K562 (cell line): ENCODE data around the gene WDR1. TPM values are rescaled to one million over a fixed set of nuclear protein-coding genes. Genes with fewer than 3 reads are reported as not detected.
A peak's percentile ranks its signal among the peaks of the same experiment; 100 is the strongest.

Experiments used
- ATAC-seq: fragments of 200-7000 bp; cut with Tn5 transposase; 3 replicates; pipeline ENCODE4 v1.9.1; 2020; ENCODE audit warnings: moderate library complexity
- BruUV-seq: library from RNA; stranded (reverse); fragments of 400-500 nt; replicated peaks from 2 replicates; lab custom pipeline; 2021; lab: Mats Ljungman, UMichigan
- CTCF ChIA-PET: fragments of 300-600 bp; formaldehyde crosslinking; extraction: SDS; loops from one replicate; lab custom pipeline; 2021; ENCODE audit warnings: low intra/inter-chr PET ratio; lab: Yijun Ruan, JAX
- POLR2A ChIA-PET: fragments of 300-600, 350-650 bp; sonication (Branson Sonifier 250); formaldehyde crosslinking; extraction: SDS; loops from one replicate; lab custom pipeline; 2021; ENCODE audit warnings: antibody characterized with exemption, inconsistent platforms; lab: Yijun Ruan, JAX
- DNase-seq, 4 experiments: peaks; one replicate each; pipeline versions ENCODE4 v3.0.0 to v3.0.0-alpha.2; 2011 to 2018; ENCODE audit warnings: low spot score in 3 of 4, mixed read lengths in 3 of 4; ENCODE audit errors: extremely low read depth in 1 of 4
- FAIRE-seq: peaks from 2 replicates; lab custom pipeline; 2011; peaks lifted over from hg19 to GRCh38; lab: Jason Lieb, UNC
- H2AFZ ChIP-seq: 2 replicates; pipeline ENCODE4 v1.6.0; 2011; ENCODE audit warnings: low read depth, low read length, control low read depth, inconsistent platforms
- H3K27ac ChIP-seq: fragments of 200-600 bp; 3 replicates; pipeline ENCODE4 v1.8.0; 2011; ENCODE audit warnings: low read depth, mild to moderate bottlenecking, control low read depth, inconsistent platforms, low read length, moderate library complexity, mixed read lengths; ENCODE audit errors: extremely low read depth
- H3K27me3 ChIP-seq, 2 experiments: fragments of 300-600 bp in 1 of 2; 2 replicates in 1 of 2; 3 replicates in 1 of 2; pipeline versions ENCODE4 v1.6.0 to v1.8.0; 2011; ENCODE audit warnings: inconsistent platforms in 2 of 2, low read length in 2 of 2, mild to moderate bottlenecking in 1 of 2, mixed read lengths in 1 of 2, moderate library complexity in 1 of 2; ENCODE audit not compliant: control insufficient read depth in 2 of 2, insufficient read depth in 2 of 2
- H3K36me3 ChIP-seq: fragments of 300-600 bp; 3 replicates; pipeline ENCODE4 v1.8.0; 2011; ENCODE audit warnings: mild to moderate bottlenecking, low read length, inconsistent platforms; ENCODE audit not compliant: control insufficient read depth, insufficient read depth
- H3K4me1 ChIP-seq, 2 experiments: fragments of 200-600 bp in 1 of 2; replicated peaks in 1 of 2; 2 replicates in 1 of 2; 3 replicates in 1 of 2; pipeline versions ENCODE4 v1.5.1 to v1.8.0; 2011; ENCODE audit warnings: inconsistent platforms in 2 of 2, low read length in 2 of 2, mild to moderate bottlenecking in 1 of 2, mixed read lengths in 1 of 2, moderate library complexity in 1 of 2; ENCODE audit not compliant: control insufficient read depth in 2 of 2, insufficient read depth in 2 of 2
- H3K4me2 ChIP-seq: 2 replicates; pipeline ENCODE4 v1.6.1; 2011; ENCODE audit warnings: low read length, control low read depth, inconsistent platforms, mixed read lengths; ENCODE audit not compliant: insufficient read depth
- H3K4me3 ChIP-seq: fragments of 200-600 bp; sonication (generic), shearing (Covaris generic); 2 replicates; pipeline ENCODE4 v1.5.1; 2016; ENCODE audit warnings: control low read depth, inconsistent platforms
- H3K79me2 ChIP-seq: fragments of 200-600 bp; 3 replicates; pipeline ENCODE4 v1.8.0; 2011; ENCODE audit warnings: low read length, inconsistent platforms; ENCODE audit not compliant: control insufficient read depth, insufficient read depth
- H3K9ac ChIP-seq, 2 experiments: 2 replicates each; pipeline versions ENCODE4 v1.6.0 to v1.6.1; 2011; ENCODE audit warnings: low read depth in 2 of 2, low read length in 2 of 2, control low read depth in 1 of 2, inconsistent platforms in 1 of 2, mild to moderate bottlenecking in 1 of 2, mixed read lengths in 1 of 2; ENCODE audit not compliant: insufficient read depth in 1 of 2
- H3K9me1 ChIP-seq: one replicate; pipeline ENCODE4 v1.6.0; 2011; ENCODE audit warnings: inconsistent platforms, mild to moderate bottlenecking, low read length, moderate library complexity; ENCODE audit not compliant: control insufficient read depth, insufficient read depth
- H3K9me3 ChIP-seq: replicated peaks from 2 replicates; pipeline ENCODE4 v1.5.1; 2011; ENCODE audit warnings: low read depth, low read length, inconsistent platforms; ENCODE audit not compliant: control insufficient read depth, insufficient read depth
- H4K20me1 ChIP-seq: replicated peaks from 2 replicates; pipeline ENCODE4 v1.6.1; 2011; ENCODE audit warnings: low read length, inconsistent platforms, mixed read lengths; ENCODE audit not compliant: control insufficient read depth, insufficient read depth
- ARID1B ChIP-seq: fragments of 450-650 bp; IDR thresholded peaks from 2 replicates; pipeline ENCODE4 v1.6.1; 2016; ENCODE audit warnings: antibody characterized with exemption, mild to moderate bottlenecking, inconsistent platforms
- EHMT2 ChIP-seq: fragments of 450-650 bp; IDR thresholded peaks from 2 replicates; pipeline ENCODE4 v1.6.1; 2018; ENCODE audit warnings: antibody characterized with exemption
- ETS2 ChIP-seq: IDR thresholded peaks from 2 replicates; pipeline ENCODE4 v1.6.1; 2016; ENCODE audit warnings: borderline replicate concordance, missing genetic modification characterization, mild to moderate bottlenecking, moderate library complexity, missing compliant biosample characterization; ENCODE audit not compliant: poor library complexity, severe bottlenecking
- FOXJ3 ChIP-seq: sonication (generic); formaldehyde crosslinking; IDR thresholded peaks from 2 replicates; pipeline ENCODE4 v1.4.0; 2020; ENCODE audit warnings: mild to moderate bottlenecking, missing genetic modification reagents
- FOXP1 ChIP-seq: sonication (generic); formaldehyde crosslinking; IDR thresholded peaks from 2 replicates; pipeline ENCODE4 v1.8.0; 2022; ENCODE audit warnings: mild to moderate bottlenecking, missing genetic modification reagents
- HDAC3 ChIP-seq: fragments of 450-650 bp; IDR thresholded peaks from 2 replicates; pipeline ENCODE4 v1.6.1; 2018; ENCODE audit warnings: borderline replicate concordance, mild to moderate bottlenecking, moderate library complexity; ENCODE audit not compliant: partially characterized antibody
- MECOM ChIP-seq: fragments of 250-450 bp; sonication (Bioruptor Pico); IDR thresholded peaks from 2 replicates; pipeline ENCODE4 v1.8.0; 2022; ENCODE audit warnings: inconsistent platforms
- NR3C1 ChIP-seq: sonication (generic); formaldehyde crosslinking; IDR thresholded peaks from 2 replicates; pipeline ENCODE4 v1.8.1; 2022; ENCODE audit warnings: missing genetic modification reagents
- PTRF ChIP-seq: fragments of 450-650 bp; IDR thresholded peaks from 2 replicates; pipeline ENCODE4 v1.6.1; 2016; ENCODE audit warnings: mild to moderate bottlenecking, missing genetic modification characterization, missing compliant biosample characterization
- RNF2 ChIP-seq: sonication (generic); IDR thresholded peaks from 2 replicates; pipeline ENCODE4 v1.6.1; 2016
- SMARCB1 ChIP-seq: IDR thresholded peaks from 2 replicates; pipeline ENCODE4 v1.6.1; 2011; ENCODE audit warnings: improper control_type of control experiment, low read depth; ENCODE audit not compliant: insufficient read length
- ZNF408 ChIP-seq: fragments of 250-450 bp; sonication (Bioruptor Pico); IDR thresholded peaks from 2 replicates; pipeline ENCODE4 v1.4.0; 2020; ENCODE audit warnings: low read depth, mild to moderate bottlenecking, moderate library complexity
- WGBS: fragments of 100-300 bp; shearing (Covaris generic); methylation state at CpG from one replicate; pipeline ENCODE4 v1.1.6; 2016; ENCODE audit warnings: low coverage, mixed read lengths; ENCODE audit not compliant: insufficient coverage; ENCODE audit errors: missing lambda C conversion rate; 5-methylcytosine and 5-hydroxymethylcytosine counted together
- in situ Hi-C: fragments of 300-500 bp; cut with MboI; formaldehyde crosslinking; loops from 4 replicates; pipeline ENCODE4 v1.15.0; 2018; ENCODE audit warnings: inconsistent platforms, mixed read lengths
- intact Hi-C: fragments of 100-400 bp; cut with micrococcal nuclease; formaldehyde crosslinking; loops from 2 replicates; pipeline ENCODE4 v1.14.2; 2022
- polyA plus RNA-seq, 8 experiments: library from polyadenylated mRNA; depleted of rRNA in 4 of 8; stranded (reverse) in 5 of 8; unstranded in 3 of 8; fragments of >200 nt; fragmentation: Nextera tagmentation in 2 of 8; fragmentation: Illumina TruSeq in 1 of 8; extraction: Ambion mirVana in 2 of 8; extraction: Trizol in 1 of 8; gene quantifications; 2 replicates each; pipeline versions ENCODE4 v1.2.1 to v1.2.3, GENCODE V29; 2011 to 2014; ENCODE audit warnings: inconsistent platforms in 1 of 8, missing spikeins in 1 of 8
- total RNA-seq, 7 experiments: library from RNA; depleted of rRNA in 6 of 7; stranded (reverse); fragments of >200 nt in 6 of 7; fragmentation: Illumina TruSeq in 2 of 7; extraction: Trizol in 2 of 7; gene quantifications; 2 replicates each; pipeline versions ENCODE4 v1.2.1 to v1.2.3, GENCODE V29; 2011 to 2021; ENCODE audit warnings: low replicate concordance in 1 of 7
- TF ChIP-seq, protein P1 (sequence below), 2 experiments: fragments of 450-650 bp; conservative IDR thresholded peaks; 2 replicates each; pipeline ENCODE4 v1.6.1; 2017; ENCODE audit warnings: mild to moderate bottlenecking in 2 of 2, moderate library complexity in 2 of 2
- TF ChIP-seq, protein P2 (sequence below): fragments of 450-650 bp; IDR thresholded peaks from 2 replicates; pipeline ENCODE4 v1.6.1; 2016; ENCODE audit warnings: mild to moderate bottlenecking

WDR1 gene
- total and polyA plus RNA-seq, 9 of the 15 experiments (the other 6 are each of a cell fraction or from before 2014, with no cell fraction given) = 16.1 to 213 (median 125) TPM

DNA sequence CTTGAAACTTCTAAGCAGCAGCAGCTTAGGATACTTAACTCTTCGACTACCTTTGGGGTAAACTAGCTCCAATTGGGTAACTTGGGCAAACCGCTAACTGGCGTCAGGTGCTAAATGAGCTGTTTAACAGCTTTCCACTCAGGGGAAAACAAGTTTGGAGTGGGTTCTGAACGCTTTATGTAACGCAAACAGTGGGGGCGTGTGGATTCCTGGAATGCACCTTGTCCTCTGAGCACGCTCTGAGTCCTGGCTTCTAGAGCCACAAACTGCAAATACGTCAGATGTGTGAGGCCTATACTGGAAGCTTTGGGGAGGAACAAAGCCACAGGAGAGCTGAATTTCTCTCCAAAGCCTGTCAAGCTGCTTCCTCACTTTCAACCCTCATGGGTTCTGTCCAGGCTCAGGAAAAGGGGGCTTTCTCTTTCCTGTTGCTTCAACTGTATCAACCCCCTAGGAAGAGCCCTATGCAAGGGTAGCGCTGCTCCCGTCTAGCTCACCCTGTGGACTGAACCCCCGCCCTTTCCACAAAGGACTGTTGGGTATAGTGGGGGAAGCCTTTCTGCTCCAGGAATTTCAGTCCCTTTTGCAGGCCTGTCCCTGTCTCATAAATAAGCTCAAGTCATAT, 4.5 kb upstream of the WDR1 start:
- ChIA-PET POLR2A (interaction anchor here (0.7 to 7.3 kb wide), 8 partner anchors 13 to 340 kb away, joined by 3 to 216 read pairs (median 4); no protein-coding TSS in a partner anchor), CTCF (no interaction called here)
- in situ Hi-C loops = no loop called here
- ATAC-seq (no peak), FAIRE-seq (no peak), DNase-seq (no peak)
- Histone ChIP-seq H3K27ac (no peak overlapping the region), H4K20me1 (no peaks in the 10 kb centered on the region), H3K9me3 (no peaks in the 10 kb centered on the region), H3K4me1 (peaks cover 13 to 31% of the 10 kb centered on the region in 2 experiments), H3K36me3 (no peaks in the 10 kb centered on the region), H3K9me1 (no peaks in the 10 kb centered on the region), H2AFZ (0 out of 2 replicates have a peak overlapping the region, but pooled peaks have one; percentile 40), H3K79me2 (peaks cover 14% of the 10 kb centered on the region), H3K4me3 (no peak overlapping the region), H3K9ac (no peak overlapping the region), H3K4me2 (no peak overlapping the region), H3K27me3 (peaks cover 0 to 4% of the 10 kb centered on the region in 2 experiments; a peak in 1 of 5 replicates)
- intact Hi-C loops = no loop called here
- 62% methylated on average over 11 of the region's 11 CpGs for WGBS
- BruUV-seq = no TSS peak
- TF ChIP-seq EHMT2 (no peak), MECOM (CRISPR knock-in tag) (no peak), FOXP1 (no peak), ETS2 (tag) (no peak), ZNF408 (CRISPR knock-in tag) (no peak), RNF2 (no peak), PTRF (no peak), HDAC3 (no peak), NR3C1 (no peak), SMARCB1 (no peak), FOXJ3 (no peak), ARID1B (no peak)
- TF ChIP-seq, protein P1, sequence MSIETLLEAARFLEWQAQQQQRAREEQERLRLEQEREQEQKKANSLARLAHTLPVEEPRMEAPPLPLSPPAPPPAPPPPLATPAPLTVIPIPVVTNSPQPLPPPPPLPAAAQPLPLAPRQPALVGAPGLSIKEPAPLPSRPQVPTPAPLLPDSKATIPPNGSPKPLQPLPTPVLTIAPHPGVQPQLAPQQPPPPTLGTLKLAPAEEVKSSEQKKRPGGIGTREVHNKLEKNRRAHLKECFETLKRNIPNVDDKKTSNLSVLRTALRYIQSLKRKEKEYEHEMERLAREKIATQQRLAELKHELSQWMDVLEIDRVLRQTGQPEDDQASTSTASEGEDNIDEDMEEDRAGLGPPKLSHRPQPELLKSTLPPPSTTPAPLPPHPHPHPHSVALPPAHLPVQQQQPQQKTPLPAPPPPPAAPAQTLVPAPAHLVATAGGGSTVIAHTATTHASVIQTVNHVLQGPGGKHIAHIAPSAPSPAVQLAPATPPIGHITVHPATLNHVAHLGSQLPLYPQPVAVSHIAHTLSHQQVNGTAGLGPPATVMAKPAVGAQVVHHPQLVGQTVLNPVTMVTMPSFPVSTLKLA (conservative IDR thresholded peaks at IDR 0.05) = no peak
- TF ChIP-seq, protein P2, sequence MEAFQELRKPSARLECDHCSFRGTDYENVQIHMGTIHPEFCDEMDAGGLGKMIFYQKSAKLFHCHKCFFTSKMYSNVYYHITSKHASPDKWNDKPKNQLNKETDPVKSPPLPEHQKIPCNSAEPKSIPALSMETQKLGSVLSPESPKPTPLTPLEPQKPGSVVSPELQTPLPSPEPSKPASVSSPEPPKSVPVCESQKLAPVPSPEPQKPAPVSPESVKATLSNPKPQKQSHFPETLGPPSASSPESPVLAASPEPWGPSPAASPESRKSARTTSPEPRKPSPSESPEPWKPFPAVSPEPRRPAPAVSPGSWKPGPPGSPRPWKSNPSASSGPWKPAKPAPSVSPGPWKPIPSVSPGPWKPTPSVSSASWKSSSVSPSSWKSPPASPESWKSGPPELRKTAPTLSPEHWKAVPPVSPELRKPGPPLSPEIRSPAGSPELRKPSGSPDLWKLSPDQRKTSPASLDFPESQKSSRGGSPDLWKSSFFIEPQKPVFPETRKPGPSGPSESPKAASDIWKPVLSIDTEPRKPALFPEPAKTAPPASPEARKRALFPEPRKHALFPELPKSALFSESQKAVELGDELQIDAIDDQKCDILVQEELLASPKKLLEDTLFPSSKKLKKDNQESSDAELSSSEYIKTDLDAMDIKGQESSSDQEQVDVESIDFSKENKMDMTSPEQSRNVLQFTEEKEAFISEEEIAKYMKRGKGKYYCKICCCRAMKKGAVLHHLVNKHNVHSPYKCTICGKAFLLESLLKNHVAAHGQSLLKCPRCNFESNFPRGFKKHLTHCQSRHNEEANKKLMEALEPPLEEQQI = no peak
